Erythroblast (primary cell): ENCODE data around the gene BIK.
"Not testable (repeated sequence)": the region's sequence is repeated elsewhere in the genome, so short reads cannot be mapped to it uniquely, and the experiment has no call there.

ENCODE experiments used
- GATA1 ChIP-seq: IDR thresholded peaks from 2 replicates; pipeline ENCODE4 v1.6.1; 2011; ENCODE audit warnings: low read depth, mild to moderate bottlenecking, control low read depth, low read length, moderate library complexity
- POLR2A ChIP-seq: IDR thresholded peaks from 2 replicates; pipeline ENCODE4 v1.6.1; 2011; ENCODE audit warnings: mild to moderate bottlenecking, low read length

GRCh38 chr22:43104056-43104625, 6.4 kb upstream of the BIK start:
- TF ChIP-seq POLR2A, GATA1: not testable (repeated sequence)
